Measurements from ENCODE around the gene GPHN. TPM values are rescaled to one million over a fixed set of nuclear protein-coding genes. Genes with fewer than 3 reads are reported as not detected.

Gene GPHN
- total RNA-seq, 2 experiments from 2014 or later, result 29.8 to 37.5 TPM

DNA sequence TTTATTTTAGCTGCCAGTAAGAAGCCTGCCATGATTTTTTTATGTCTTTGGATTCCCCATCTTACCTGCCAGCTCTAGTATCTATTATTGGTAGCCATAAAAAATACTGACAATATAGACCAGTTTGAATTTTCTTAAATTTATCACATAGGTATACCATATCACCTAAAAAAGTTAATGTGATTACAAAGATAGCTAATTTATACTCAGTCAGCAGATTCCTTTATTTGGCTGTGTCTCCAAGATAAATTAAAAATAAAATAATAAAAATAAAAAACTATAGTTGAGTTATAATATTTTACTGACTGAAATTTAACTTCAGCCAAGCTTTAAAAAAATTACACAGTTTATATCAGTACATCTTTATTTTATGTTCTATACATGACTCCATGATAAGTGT is 128.3 kb downstream of the GPHN start:
- no peak for ATAC-seq
- ChIA-PET POLR2A (no interaction called here), CTCF (interaction anchor here (0.9 kb wide), 1 partner anchor 33 kb away, joined by 3 read pairs; no protein-coding TSS in a partner anchor)
- peaks cover 4% of the 10 kb centered on the region for H3K4me1 Mint-ChIP-seq
- H3K27me3 Mint-ChIP-seq, result no peaks in the 10 kb centered on the region
- H3K9me3 Mint-ChIP-seq (ENCODE audit: low read depth), result peaks cover 4% of the 10 kb centered on the region
- intact Hi-C loops (cut with DNase I, micrococcal nuclease), result no loop called here
- H3K36me3 Mint-ChIP-seq (ENCODE audit: low read depth), result no peaks in the 10 kb centered on the region
- no peak overlapping the region for H3K27ac Mint-ChIP-seq
- H3K4me3 Mint-ChIP-seq, result no peak overlapping the region
- no peak for DNase-seq

DNA sequence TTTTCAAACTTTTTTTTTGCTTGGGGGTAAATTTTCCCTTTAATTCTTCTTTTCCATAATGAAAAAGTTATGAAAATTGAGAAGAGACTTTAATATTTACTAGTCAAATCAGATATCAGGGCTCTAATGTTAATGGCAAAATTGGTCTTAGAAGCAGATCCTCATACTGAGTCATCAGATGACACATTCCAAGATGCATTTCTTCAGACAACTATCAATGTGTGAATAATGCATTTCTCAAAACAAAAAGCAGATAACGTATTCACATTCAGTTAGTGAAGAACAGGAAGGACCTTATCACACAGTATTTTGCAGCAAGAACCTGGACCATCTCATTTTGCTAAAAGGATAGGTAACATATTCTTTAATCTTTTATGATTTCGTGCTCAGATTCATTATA is 130.7 kb downstream of the GPHN start:
- intact Hi-C loops (cut with DNase I, micrococcal nuclease), result no loop called here
- no peak overlapping the region for H3K4me3 Mint-ChIP-seq
- peaks cover 8% of the 10 kb centered on the region for H3K4me1 Mint-ChIP-seq
- no peaks in the 10 kb centered on the region for H3K27me3 Mint-ChIP-seq
- CTCF ChIA-PET, result no interaction called here
- ATAC-seq, result no peak
- DNase-seq, result no peak
- H3K36me3 Mint-ChIP-seq (ENCODE audit: low read depth), result no peaks in the 10 kb centered on the region
- POLR2A ChIA-PET, result no interaction called here
- no peaks in the 10 kb centered on the region for H3K9me3 Mint-ChIP-seq (ENCODE audit: low read depth)
- H3K27ac Mint-ChIP-seq, result no peak overlapping the region

DNA sequence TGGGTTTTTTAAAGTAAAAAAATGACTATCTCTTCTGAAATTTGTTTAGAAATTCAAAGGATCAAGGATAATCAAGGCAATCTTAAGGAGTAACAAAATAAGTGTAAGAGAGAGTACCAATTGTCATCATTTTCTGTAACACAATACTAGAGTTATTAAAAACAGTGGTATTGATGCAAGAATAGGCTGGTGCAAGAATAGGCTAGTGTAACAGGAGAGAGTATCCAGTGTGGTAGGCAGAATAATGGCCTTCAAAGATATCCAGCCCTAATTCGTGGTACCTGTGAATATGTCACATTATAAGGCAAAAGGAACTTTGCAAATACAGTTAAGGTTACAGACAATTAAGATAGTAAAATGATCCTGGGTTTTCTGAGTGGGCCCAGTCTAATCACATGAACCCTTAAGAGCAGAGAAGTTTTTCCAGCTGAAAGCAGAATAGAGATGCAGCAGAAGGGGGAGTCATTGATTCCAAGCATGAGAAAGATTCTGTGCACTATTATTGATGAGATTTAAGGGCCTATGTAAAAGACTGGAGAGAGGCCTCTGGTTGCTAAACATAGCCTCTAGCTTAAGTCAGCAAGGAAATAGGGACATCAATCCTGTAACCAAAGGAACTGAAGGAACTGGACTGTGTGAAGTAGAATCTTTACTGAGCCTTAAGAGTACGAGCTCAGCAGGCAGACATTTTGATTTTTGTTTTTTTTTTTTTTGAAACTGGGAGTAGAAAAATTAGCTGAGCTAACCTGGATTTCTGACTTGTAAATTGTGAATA is 134.1 kb downstream of the GPHN start:
- POLR2A ChIA-PET, result no interaction called here
- H3K36me3 Mint-ChIP-seq (ENCODE audit: low read depth), result no peaks in the 10 kb centered on the region
- no peak for ATAC-seq
- H3K9me3 Mint-ChIP-seq (ENCODE audit: low read depth), result peaks cover 2% of the 10 kb centered on the region
- H3K27ac Mint-ChIP-seq, result no peak overlapping the region
- H3K4me3 Mint-ChIP-seq, result no peak overlapping the region
- intact Hi-C loops (cut with DNase I, micrococcal nuclease), result no loop called here
- CTCF ChIA-PET, result no interaction called here
- no peak for DNase-seq
- H3K4me1 Mint-ChIP-seq, result peaks cover 7% of the 10 kb centered on the region
- no peaks in the 10 kb centered on the region for H3K27me3 Mint-ChIP-seq

DNA sequence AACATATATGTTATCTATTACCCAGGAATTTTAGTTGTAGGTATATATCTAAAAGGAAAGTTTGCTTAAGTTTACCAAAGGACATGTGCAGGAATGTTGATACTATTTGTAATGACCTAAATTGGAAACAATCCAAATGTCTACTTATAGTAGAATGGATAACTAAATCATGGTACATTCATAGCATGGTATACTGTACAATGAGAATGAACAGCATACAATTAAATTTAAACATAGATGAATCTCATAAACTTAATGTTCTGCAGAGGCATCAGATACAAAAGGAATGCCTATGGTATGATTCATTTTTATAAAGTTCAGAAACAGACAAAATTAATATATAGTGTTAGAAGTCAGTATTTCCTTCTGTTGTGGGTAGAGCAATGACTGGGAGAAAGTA is 135.4 kb downstream of the GPHN start:
- Mint-ChIP-seq H3K36me3 (ENCODE audit: low read depth) (no peaks in the 10 kb centered on the region), H3K9me3 (ENCODE audit: low read depth) (peaks cover 2% of the 10 kb centered on the region), H3K4me1 (peaks cover 7% of the 10 kb centered on the region), H3K27ac (no peak overlapping the region), H3K4me3 (no peak overlapping the region), H3K27me3 (no peaks in the 10 kb centered on the region)
- DNase-seq (no peak), ATAC-seq (no peak)
- intact Hi-C loops (cut with DNase I, micrococcal nuclease), result no loop called here
- CTCF ChIA-PET, result no interaction called here
- POLR2A ChIA-PET, result no interaction called here

DNA sequence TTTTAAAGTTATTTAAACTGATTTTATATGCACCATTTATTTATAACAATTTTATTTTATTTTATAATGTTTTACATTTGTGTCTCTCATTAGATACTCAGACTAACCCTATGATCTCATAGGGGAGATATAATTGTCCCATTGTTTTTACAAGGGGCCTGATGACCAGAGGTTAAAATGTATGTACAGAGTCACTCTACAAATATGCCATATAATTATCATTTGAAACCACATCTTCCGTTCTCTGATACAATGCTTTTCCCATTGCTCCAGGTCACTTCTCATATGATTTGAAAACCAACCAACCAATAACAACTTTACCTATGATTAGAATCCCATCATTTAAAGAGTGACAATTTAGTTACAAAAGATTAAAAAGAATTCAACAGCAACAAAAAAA is 137.8 kb downstream of the GPHN start:
- ATAC-seq, result no peak
- H3K27me3 Mint-ChIP-seq, result no peaks in the 10 kb centered on the region
- peaks cover 2% of the 10 kb centered on the region for H3K9me3 Mint-ChIP-seq (ENCODE audit: low read depth)
- H3K27ac Mint-ChIP-seq, result no peak overlapping the region
- H3K4me3 Mint-ChIP-seq, result no peak overlapping the region
- DNase-seq, result no peak
- intact Hi-C loops (cut with DNase I, micrococcal nuclease), result no loop called here
- POLR2A ChIA-PET, result no interaction called here
- CTCF ChIA-PET, result no interaction called here
- no peaks in the 10 kb centered on the region for H3K36me3 Mint-ChIP-seq (ENCODE audit: low read depth)
- H3K4me1 Mint-ChIP-seq, result peaks cover 24% of the 10 kb centered on the region

DNA sequence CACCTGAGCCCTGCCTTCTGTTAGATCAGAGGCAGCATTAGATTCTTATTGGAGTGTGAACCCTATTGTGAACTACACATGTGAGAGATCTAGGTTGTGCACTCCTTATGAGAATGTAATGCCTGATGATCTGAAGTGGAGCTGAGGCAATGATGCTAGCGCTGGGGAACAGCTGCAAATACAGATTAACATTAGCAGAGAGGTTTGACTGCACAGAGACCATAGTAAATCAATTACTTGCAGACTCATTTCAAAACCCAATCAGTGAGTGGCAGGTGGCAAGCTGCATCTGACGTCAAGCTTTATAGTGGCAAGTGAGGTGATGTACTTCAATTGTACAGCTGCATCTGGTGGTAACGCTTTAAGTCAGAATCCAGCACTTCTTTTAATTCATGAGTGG is 141.6 kb downstream of the GPHN start:
- ChIA-PET POLR2A (no interaction called here), CTCF (interaction anchor here (0.9 kb wide), 1 partner anchor 26 kb away, joined by 5 read pairs; no protein-coding TSS in a partner anchor)
- peak; percentile 50 for DNase-seq
- no peaks in the 10 kb centered on the region for H3K27me3 Mint-ChIP-seq
- H3K4me3 Mint-ChIP-seq, result no peak overlapping the region
- intact Hi-C loops (cut with DNase I, micrococcal nuclease), result no loop called here
- H3K36me3 Mint-ChIP-seq (ENCODE audit: low read depth), result no peaks in the 10 kb centered on the region
- H3K4me1 Mint-ChIP-seq, result peaks cover 23% of the 10 kb centered on the region
- peak; percentile 80 for ATAC-seq
- peaks cover 4% of the 10 kb centered on the region for H3K9me3 Mint-ChIP-seq (ENCODE audit: low read depth)
- H3K27ac Mint-ChIP-seq, result no peak overlapping the region

DNA sequence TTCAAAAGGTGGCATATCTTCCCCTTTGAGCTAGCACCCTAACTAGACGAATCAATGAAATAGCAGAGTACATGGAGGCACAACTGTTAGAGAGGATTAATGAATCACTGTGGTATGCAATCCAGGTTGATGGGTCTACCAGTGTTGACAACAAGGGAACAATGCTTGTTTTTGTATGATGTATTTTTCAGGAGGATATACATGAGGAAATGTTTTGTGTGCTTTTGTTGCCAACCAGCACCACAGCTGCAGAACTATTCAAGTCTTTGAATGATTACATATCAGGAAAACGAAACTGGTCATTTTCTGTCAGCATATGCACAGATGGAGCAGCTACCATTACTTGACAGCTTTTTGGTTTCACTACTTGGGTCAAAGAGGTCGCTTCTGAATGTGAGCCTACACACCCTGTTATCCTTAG is 142.6 kb downstream of the GPHN start:
- ChIA-PET POLR2A (interaction anchor here (0.5 kb wide), 1 partner anchor 8 kb away, joined by 3 read pairs; no protein-coding TSS in a partner anchor), CTCF (no interaction called here)
- DNase-seq (no peak), ATAC-seq (peak; percentile 51)
- H3K27me3 Mint-ChIP-seq, result no peaks in the 10 kb centered on the region
- H3K4me3 Mint-ChIP-seq, result no peak overlapping the region
- H3K9me3 Mint-ChIP-seq (ENCODE audit: low read depth), result peaks cover 6% of the 10 kb centered on the region
- H3K4me1 Mint-ChIP-seq, result peaks cover 23% of the 10 kb centered on the region
- no peak overlapping the region for H3K27ac Mint-ChIP-seq
- intact Hi-C loops (cut with DNase I, micrococcal nuclease), result loop anchor here in 1 of 2 experiments (2.0 kb wide), 1 partner anchor 44 kb away; no protein-coding TSS in a partner anchor
- peaks cover 2% of the 10 kb centered on the region for H3K36me3 Mint-ChIP-seq (ENCODE audit: low read depth)

DNA sequence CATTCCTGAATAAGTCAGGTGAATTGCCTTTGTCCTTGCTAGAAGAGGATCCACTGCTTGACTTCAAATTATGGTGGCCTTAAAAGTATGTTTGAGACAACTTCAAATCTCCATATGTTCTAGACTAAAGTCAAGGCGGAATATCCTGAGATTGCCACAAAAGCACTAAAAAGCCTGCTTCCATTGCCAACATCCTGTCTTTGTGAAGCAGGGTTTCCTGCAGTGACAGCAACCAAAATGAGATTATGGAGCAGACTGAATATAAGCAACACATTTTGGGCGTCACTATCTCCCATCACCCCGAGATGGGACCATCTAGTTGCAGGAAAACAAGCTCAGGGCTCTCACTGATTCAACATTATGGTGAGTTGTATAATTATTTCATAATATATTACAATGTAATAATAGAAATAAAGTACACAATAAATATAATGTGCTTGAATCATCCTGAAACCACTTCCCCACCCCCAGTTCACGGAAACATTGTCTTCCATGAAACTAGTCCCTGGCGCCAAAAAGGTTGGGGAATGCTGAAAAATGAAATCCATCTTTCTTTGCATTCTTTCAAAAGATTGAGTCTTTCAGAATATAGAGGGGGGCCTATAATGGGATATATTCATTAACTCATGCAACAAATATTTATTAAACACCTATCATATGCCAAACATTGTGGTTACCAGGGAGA is 143.7 kb downstream of the GPHN start:
- Mint-ChIP-seq H3K36me3 (ENCODE audit: low read depth) (peaks cover 9% of the 10 kb centered on the region), H3K27me3 (no peaks in the 10 kb centered on the region), H3K9me3 (ENCODE audit: low read depth) (peaks cover 13% of the 10 kb centered on the region), H3K4me1 (peaks cover 23% of the 10 kb centered on the region), H3K27ac (no peak overlapping the region), H3K4me3 (no peak overlapping the region)
- DNase-seq (no peak), ATAC-seq (no peak)
- intact Hi-C loops (cut with DNase I, micrococcal nuclease), result loop anchor here in 1 of 2 experiments (2.0 kb wide), 1 partner anchor 45 kb away; no protein-coding TSS in a partner anchor
- ChIA-PET POLR2A (no interaction called here), CTCF (no interaction called here)

DNA sequence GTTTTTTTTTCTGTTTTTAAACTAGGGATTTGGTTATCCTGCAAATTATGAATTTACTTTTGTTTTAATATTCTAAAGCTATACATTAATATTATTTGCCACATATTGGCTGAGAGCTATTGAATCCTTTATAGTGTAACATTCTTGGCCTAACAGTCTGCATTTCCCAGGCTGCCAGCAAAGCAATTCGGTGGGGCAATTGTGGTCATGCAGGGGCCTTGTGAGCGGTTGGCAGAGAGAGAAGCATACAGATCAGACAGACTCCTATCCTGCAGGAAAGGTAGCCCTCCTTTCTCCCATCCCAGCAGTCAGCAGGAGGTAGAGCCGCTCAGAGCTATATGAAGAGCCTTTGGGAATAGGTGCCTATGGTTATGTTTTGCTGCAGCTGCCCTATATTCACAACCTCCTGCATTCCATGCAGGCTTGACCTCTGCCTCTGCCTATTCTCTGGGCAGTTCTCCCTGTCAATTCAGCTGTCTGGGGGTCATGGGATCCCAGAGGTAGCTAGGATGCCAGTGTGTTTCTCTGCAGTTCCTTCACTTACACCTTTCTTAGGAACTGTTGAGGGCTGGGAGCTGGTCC is 144.7 kb downstream of the GPHN start:
- no peak for ATAC-seq

DNA sequence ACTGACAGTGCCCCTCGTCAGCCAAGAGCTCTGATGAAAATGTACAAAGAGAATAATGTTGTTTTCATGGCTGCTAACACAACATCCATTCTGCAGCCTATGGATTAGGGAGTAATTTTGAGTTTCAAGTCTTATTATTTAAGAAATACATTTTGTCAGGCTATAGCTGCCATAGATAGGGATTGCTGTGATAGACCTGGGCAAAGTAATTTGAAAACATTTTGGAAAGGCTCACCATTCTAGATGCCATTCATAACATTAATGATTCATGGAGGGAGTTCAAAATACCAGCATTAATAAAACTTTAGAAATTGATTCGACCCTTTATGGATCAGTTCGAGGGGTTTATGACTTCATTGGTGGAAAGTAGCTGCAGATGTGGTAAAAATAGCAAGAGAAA is 149.8 kb downstream of the GPHN start:
- no peaks in the 10 kb centered on the region for H3K27me3 Mint-ChIP-seq
- ChIA-PET CTCF (interaction anchor here (0.6 to 1.1 kb wide), 5 partner anchors 10 to 567 kb away, joined by 3 read pairs; no protein-coding TSS in a partner anchor), POLR2A (no interaction called here)
- peaks cover 24% of the 10 kb centered on the region for H3K36me3 Mint-ChIP-seq (ENCODE audit: low read depth)
- H3K27ac Mint-ChIP-seq, result no peak overlapping the region
- H3K4me3 Mint-ChIP-seq, result no peak overlapping the region
- H3K9me3 Mint-ChIP-seq (ENCODE audit: low read depth), result peaks cover 23% of the 10 kb centered on the region
- no peak for ATAC-seq
- intact Hi-C loops (cut with DNase I, micrococcal nuclease), result no loop called here
- DNase-seq, result no peak
- no peaks in the 10 kb centered on the region for H3K4me1 Mint-ChIP-seq

More for the DNA sequence above, 144.7 kb downstream of the GPHN start:
- Mint-ChIP-seq H3K27ac (no peak overlapping the region), H3K4me3 (no peak overlapping the region), H3K27me3 (no peaks in the 10 kb centered on the region), H3K9me3 (ENCODE audit: low read depth) (peaks cover 18% of the 10 kb centered on the region), H3K36me3 (ENCODE audit: low read depth) (peaks cover 11% of the 10 kb centered on the region), H3K4me1 (peaks cover 23% of the 10 kb centered on the region)
- DNase-seq, result no peak
- intact Hi-C loops (cut with DNase I, micrococcal nuclease), result no loop called here
- CTCF ChIA-PET, result interaction anchor here (0.8 kb wide), 1 partner anchor 757 kb away, joined by 3 read pairs; no protein-coding TSS in a partner anchor
- POLR2A ChIA-PET, result no interaction called here

DNA sequence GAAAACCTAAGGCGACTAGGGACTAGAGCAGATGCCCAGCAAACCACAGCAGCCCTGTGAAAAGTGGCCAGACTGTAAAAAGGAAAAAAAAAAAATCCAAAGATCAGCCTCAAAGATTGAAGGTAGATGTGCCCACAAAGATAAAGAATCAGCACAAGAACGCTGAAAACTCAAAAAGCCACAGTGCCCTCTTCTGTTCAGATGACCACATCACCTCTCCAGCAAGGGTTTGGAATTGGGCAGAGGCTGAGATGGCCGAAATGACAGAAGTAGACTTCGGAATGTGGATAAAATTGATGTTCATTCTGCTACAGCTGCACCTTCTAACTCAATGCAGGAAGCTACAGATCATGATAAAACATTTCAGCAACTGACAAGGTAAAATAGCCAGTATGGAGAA is 154.4 kb downstream of the GPHN start:
- CTCF ChIA-PET, result interaction anchor here (0.8 kb wide), 1 partner anchor 167 kb away, joined by 3 read pairs; no protein-coding TSS in a partner anchor
- Mint-ChIP-seq H3K4me3 (no peak overlapping the region), H3K4me1 (no peaks in the 10 kb centered on the region), H3K27me3 (no peaks in the 10 kb centered on the region), H3K36me3 (ENCODE audit: low read depth) (peaks cover 13% of the 10 kb centered on the region), H3K9me3 (ENCODE audit: low read depth) (peaks cover 29% of the 10 kb centered on the region), H3K27ac (no peak overlapping the region)
- POLR2A ChIA-PET, result no interaction called here
- no peak for ATAC-seq
- intact Hi-C loops (cut with DNase I, micrococcal nuclease), result loop anchor here in 1 of 2 experiments (5.0 kb wide), 1 partner anchor 165 kb away; no protein-coding TSS in a partner anchor
- DNase-seq, result peak; percentile 9
